ENCODE measurements around the gene TMED9. TPM values are rescaled to one million over a fixed set of nuclear protein-coding genes. Genes with fewer than 3 reads are reported as not detected.

TMED9 gene
- total and polyA plus RNA-seq, 2 of the 4 experiments (the other 2 are of a cell fraction): 123 to 357 TPM

DNA sequence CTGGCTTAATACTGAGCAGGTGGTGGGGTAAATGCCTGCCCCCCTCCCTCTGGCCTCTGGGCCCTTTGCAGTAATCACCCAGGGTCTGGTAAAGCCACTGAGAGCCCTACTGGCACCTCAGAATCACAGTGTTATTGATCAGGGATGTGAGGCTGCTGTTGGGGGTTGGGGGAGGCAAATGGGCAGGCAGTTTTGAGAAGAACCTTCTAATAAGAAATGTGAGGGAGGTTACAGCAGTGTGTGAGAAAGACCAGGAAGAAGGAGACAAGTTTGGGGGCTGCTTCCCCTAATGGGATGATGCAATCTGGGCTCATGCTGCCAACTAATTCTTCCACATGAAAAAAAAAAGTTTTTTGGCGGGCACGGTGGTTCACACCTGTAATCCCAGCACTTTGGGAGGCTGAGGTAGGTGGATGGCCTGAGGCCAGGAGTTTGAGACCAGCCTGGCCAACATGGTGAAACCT lies 4.8 kb downstream of the TMED9 start:
- H3K4ac ChIP-seq (ENCODE audit: low read depth, low read length): no peak overlapping the region
- H2BK15ac ChIP-seq (ENCODE audit: low read depth, low read length): no peak overlapping the region
- no peak overlapping the region for H2BK120ac ChIP-seq (ENCODE audit: low read depth, low read length)
- peaks cover 27 to 62% of the 10 kb centered on the region in 2 experiments for H3K79me1 ChIP-seq (ENCODE audit: low read depth in 1 of 2, low read length in 2 of 2)
- no peak overlapping the region for H3K23ac ChIP-seq (ENCODE audit: low read depth, low read length)
- ATAC-seq (ENCODE audit: low read depth) (no peak), DNase-seq (no peak)
- H4K20me1 ChIP-seq (ENCODE audit: insufficient read depth, low read length): peaks cover 8% of the 10 kb centered on the region; the same call in 1 of the 2 replicates
- H3K27me3 ChIP-seq (ENCODE audit: control insufficient read depth, insufficient read depth, low read length): no peaks in the 10 kb centered on the region
- no peak overlapping the region for H3K4me3 ChIP-seq (ENCODE audit: insufficient read depth, low read depth, low read length)
- dilution Hi-C loops (cut with HindIII; ENCODE audit: low sequenced_read_pairs, unreplicated experiment) (no loop called here), in situ Hi-C loops (cut with MboI; ENCODE audit: low sequenced_read_pairs) (no loop called here), intact Hi-C loops (cut with micrococcal nuclease) (no loop called here)
- H3K27ac ChIP-seq (ENCODE audit: insufficient read depth, low read length): no peak overlapping the region
- no peak overlapping the region for H2AFZ ChIP-seq (replicated peaks; ENCODE audit: low read length, poor library complexity)
- no peak overlapping the region for H2AK9ac ChIP-seq (replicated peaks; ENCODE audit: low read depth, low read length, poor library complexity)
- no peak overlapping the region for H2BK20ac ChIP-seq (ENCODE audit: low read depth, low read length)
- no TSS peak for BruUV-seq (replicated peaks)
- no peak overlapping the region for H3K56ac ChIP-seq (ENCODE audit: extremely low read depth, insufficient read depth, low read length)
- no peak overlapping the region for H4K91ac ChIP-seq (ENCODE audit: insufficient read depth, low read depth, low read length)
- POLR2A ChIA-PET (ENCODE audit: unreplicated experiment): no interaction called here
- H3K9me1 ChIP-seq (ENCODE audit: insufficient read depth, low read length): peaks cover 17% of the 10 kb centered on the region
- H2BK5ac ChIP-seq (ENCODE audit: low read depth, low read length, poor library complexity, severe bottlenecking): no peak overlapping the region
- H3K14ac ChIP-seq (replicated peaks; ENCODE audit: low read depth, low read length): no peak overlapping the region
- H3K9me3 ChIP-seq (ENCODE audit: control insufficient read depth, insufficient read depth, low read length): no peaks in the 10 kb centered on the region
- H3K36me3 ChIP-seq (ENCODE audit: control insufficient read depth, insufficient read depth, low read length): peaks cover 35% of the 10 kb centered on the region
- no peak overlapping the region for H4K5ac ChIP-seq (ENCODE audit: low read depth, low read length)
- H2AK5ac ChIP-seq (ENCODE audit: low read depth, low read length): no peak overlapping the region
- no peak for TF ChIP-seq CEBPB (IDR thresholded peaks at IDR 0.05; ENCODE audit: low read depth, low read length)
- TF ChIP-seq RFX5 (IDR thresholded peaks at IDR 0.05; ENCODE audit: low read depth, low read length): no peak
- TF ChIP-seq POLR2A (IDR thresholded peaks at IDR 0.05; ENCODE audit: low read depth, low read length): no peak
- TF ChIP-seq MAZ (IDR thresholded peaks at IDR 0.05; ENCODE audit: borderline replicate concordance, low read depth, low read length): no peak
- TF ChIP-seq CHD1 (IDR thresholded peaks at IDR 0.05; ENCODE audit: low read depth, low read length): no peak
- TF ChIP-seq MAFK (IDR thresholded peaks at IDR 0.05; ENCODE audit: low read depth, low read length): no peak
- no peak for TF ChIP-seq ELK1 (IDR thresholded peaks at IDR 0.05; ENCODE audit: borderline replicate concordance, low read depth, low read length)
- no peak for TF ChIP-seq FOS (IDR thresholded peaks at IDR 0.05; ENCODE audit: low read depth, low read length)
- TF ChIP-seq USF2 (IDR thresholded peaks at IDR 0.05; ENCODE audit: low read depth, low read length): no peak
- TF ChIP-seq CTCF (conservative IDR thresholded peaks at IDR 0.05; ENCODE audit: low read depth, low read length): no peak
- TF ChIP-seq SMC3 (IDR thresholded peaks at IDR 0.05; ENCODE audit: low read depth, low read length): no peak
- TF ChIP-seq MXI1 (IDR thresholded peaks at IDR 0.05; ENCODE audit: borderline replicate concordance, low read depth, low read length): no peak
- peaks cover 6% of the 10 kb centered on the region for H3K4me1 ChIP-seq (ENCODE audit: control insufficient read depth, insufficient read depth, low read length)
- no peak overlapping the region for H3K18ac ChIP-seq (ENCODE audit: low read depth, low read length)
- H4K8ac ChIP-seq (ENCODE audit: low read depth in 2 of 2, low read length in 2 of 2): no peak overlapping the region
- H3K4me2 ChIP-seq (ENCODE audit: low read depth, low read length): no peak overlapping the region
- CTCF ChIA-PET: no interaction called here
- no peak overlapping the region for H3K9ac ChIP-seq (ENCODE audit: low read depth, low read length)
- WGBS, 2 experiments (ENCODE audit: extremely low coverage in 2 of 2, insufficient read length in 1 of 2): no CpG with 5 or more reads among the region's 2 CpGs
